Panc1 (cell line): Measurements from ENCODE around the gene MYPN. TPM values are rescaled to one million over a fixed set of nuclear protein-coding genes. Genes with fewer than 3 reads are reported as not detected.

Experiments
- ATAC-seq: fragments of 200-7000 bp; cut with Tn5 transposase; 2 replicates; pipeline ENCODE4 v1.9.1; 2020; ENCODE audit warnings: mild to moderate bottlenecking, moderate library complexity
- BruUV-seq: library from RNA; stranded (reverse); fragments of 400-500 nt; replicated peaks from 2 replicates; lab custom pipeline; 2021; lab: Mats Ljungman, UMichigan
- CTCF ChIA-PET: fragments of 300-600 bp; sonication (Branson Sonifier 250); formaldehyde crosslinking; loops from one replicate; lab custom pipeline; 2022; ENCODE audit warnings: antibody characterized with exemption; lab: Charles Lee
- POLR2A ChIA-PET: fragments of 300-600 bp; sonication (Branson Sonifier 250); formaldehyde crosslinking; loops from one replicate; lab custom pipeline; 2022; ENCODE audit warnings: antibody characterized with exemption; lab: Charles Lee
- DNase-seq: peaks from one replicate; pipeline ENCODE4 v3.0.0-alpha.2; 2010; ENCODE audit warnings: low read depth, low spot score
- H3K27ac ChIP-seq: 2 replicates; pipeline ENCODE4 v1.5.1; 2011; ENCODE audit warnings: mild to moderate bottlenecking, low read length, inconsistent platforms
- H3K27me3 ChIP-seq: fragments of 200-500 bp; sonication (Bioruptor generic); 2 replicates; pipeline ENCODE4 v1.6.0; 2014; ENCODE audit warnings: low read length, inconsistent platforms; ENCODE audit not compliant: control insufficient read depth, insufficient read depth
- H3K36me3 ChIP-seq: fragments of 200-500 bp; sonication (Bioruptor generic); 2 replicates; pipeline ENCODE4 v1.5.1; 2014; ENCODE audit warnings: inconsistent platforms, mild to moderate bottlenecking, low read length, moderate library complexity; ENCODE audit not compliant: control insufficient read depth, insufficient read depth
- H3K4me1 ChIP-seq: 2 replicates; pipeline ENCODE4 v1.5.1; 2011; ENCODE audit warnings: inconsistent platforms, mild to moderate bottlenecking, low read length, moderate library complexity; ENCODE audit not compliant: control insufficient read depth, insufficient read depth
- H3K4me3 ChIP-seq, 2 experiments: 2 replicates each; pipeline ENCODE4 v1.5.1; 2011 to 2012; ENCODE audit warnings: low read depth in 2 of 2, low read length in 2 of 2, mild to moderate bottlenecking in 2 of 2, inconsistent platforms in 1 of 2, moderate library complexity in 1 of 2
- H3K9me3 ChIP-seq: fragments of 200-500 bp; sonication (Bioruptor generic); 2 replicates; pipeline ENCODE4 v1.5.1; 2014; ENCODE audit warnings: low read depth, mild to moderate bottlenecking, inconsistent platforms, low read length, moderate library complexity; ENCODE audit not compliant: control insufficient read depth, insufficient read depth
- CTCF ChIP-seq: fragments of 450-650 bp; IDR thresholded peaks from 2 replicates; pipeline ENCODE4 v1.5.1; 2017; ENCODE audit warnings: mild to moderate bottlenecking
- POLR2AphosphoS5 ChIP-seq: IDR thresholded peaks from 2 replicates; pipeline ENCODE4 v1.6.1; 2012; ENCODE audit warnings: mild to moderate bottlenecking, low read depth, low read length, moderate library complexity
- REST ChIP-seq, 2 experiments: IDR thresholded peaks; 2 replicates each; pipeline ENCODE4 v1.6.1; 2011 to 2012; ENCODE audit warnings: low read depth in 2 of 2, control low read depth in 1 of 2, low read length in 1 of 2, mild to moderate bottlenecking in 1 of 2, moderate library complexity in 1 of 2; ENCODE audit not compliant: insufficient read depth in 1 of 2
- SIN3A ChIP-seq: IDR thresholded peaks from 2 replicates; pipeline ENCODE4 v1.6.1; 2012; ENCODE audit warnings: low read depth, mild to moderate bottlenecking, low read length, moderate library complexity, borderline replicate concordance; ENCODE audit not compliant: insufficient read depth
- TCF7L2 ChIP-seq: IDR thresholded peaks from 2 replicates; pipeline ENCODE4 v1.6.1; 2011; ENCODE audit warnings: mild to moderate bottlenecking, low read depth, low read length, inconsistent platforms
- in situ Hi-C: cut with HindIII; loops from 2 replicates; pipeline ENCODE4 v1.10.0; 2016; ENCODE audit warnings: low sequenced_read_pairs, low pct_unique_long_range_greater_than_20kb
- intact Hi-C: fragments of 100-400 bp; cut with micrococcal nuclease; formaldehyde crosslinking; loops from one replicate; pipeline ENCODE4 v1.10.0; 2022; ENCODE audit not compliant: unreplicated experiment
- total RNA-seq: library from RNA; stranded (reverse); gene quantifications from one replicate; pipeline ENCODE4 v1.2.1, GENCODE V29; 2021; ENCODE audit not compliant: unreplicated experiment

The MYPN gene
- total RNA-seq, 1 experiment from 2014 or later, result 39.1 TPM

DNA sequence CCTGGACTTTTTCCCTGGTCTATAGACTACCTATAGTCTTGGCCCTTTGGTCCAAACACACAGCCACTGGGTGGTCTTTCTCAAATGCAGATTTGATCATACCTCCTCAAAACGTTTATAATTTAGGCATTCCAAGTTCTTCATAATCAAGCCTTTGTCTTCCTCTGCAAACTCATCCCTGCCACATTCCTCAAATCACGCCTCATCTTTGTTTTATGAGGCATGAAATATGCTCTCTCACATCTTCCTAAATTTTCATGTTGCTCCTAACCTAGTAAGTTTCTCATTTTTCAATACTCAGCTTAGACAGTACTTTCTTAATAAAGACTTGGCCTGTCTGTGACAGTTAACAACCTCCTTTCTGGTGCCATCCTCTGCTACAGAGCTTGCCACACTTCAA is 23.3 kb upstream of the MYPN start:
- ATAC-seq, result peak; percentile 42
- H3K4me1 ChIP-seq, result peaks cover 70% of the 10 kb centered on the region
- H3K27me3 ChIP-seq, result no peaks in the 10 kb centered on the region
- ChIA-PET CTCF (no interaction called here), POLR2A (interaction anchor here (0.5 to 0.8 kb wide), 2 partner anchors 48 to 194 kb away, joined by 3 read pairs; no protein-coding TSS in a partner anchor)
- H3K9me3 ChIP-seq, result no peaks in the 10 kb centered on the region
- in situ Hi-C loops, result no loop called here
- TF ChIP-seq SIN3A, result no peak
- TF ChIP-seq POLR2AphosphoS5, result no peak
- no peak for TF ChIP-seq REST (IDR thresholded peaks at IDR 0.05; ENCODE audit: insufficient read depth in 1 of 2, low read depth in 2 of 2, low read length in 1 of 2)
- no peak for TF ChIP-seq TCF7L2
- TF ChIP-seq CTCF, result no peak
- no peak overlapping the region for H3K4me3 ChIP-seq
- BruUV-seq, result no TSS peak
- peak overlapping the region; percentile 100 for H3K27ac ChIP-seq
- intact Hi-C loops, result loop anchor here (10.0 kb wide), 1 partner anchor 219 kb away; no protein-coding TSS in a partner anchor
- H3K36me3 ChIP-seq, result no peaks in the 10 kb centered on the region
- DNase-seq, result no peak

GRCh38 chr10:68086910-68087684 is 22.2 kb upstream of the MYPN start:
- DNase-seq, result no peak
- Histone ChIP-seq H3K27me3 (no peaks in the 10 kb centered on the region), H3K4me1 (peaks cover 68% of the 10 kb centered on the region), H3K36me3 (no peaks in the 10 kb centered on the region), H3K9me3 (no peaks in the 10 kb centered on the region), H3K27ac (peak overlapping the region; percentile 100), H3K4me3 (no peak overlapping the region)
- ATAC-seq, result no peak
- CTCF ChIA-PET, result no interaction called here
- TF ChIP-seq TCF7L2, result peak; percentile 27; the same call in 1 of the 2 replicates
- TF ChIP-seq POLR2AphosphoS5, result no peak
- BruUV-seq, result no TSS peak
- POLR2A ChIA-PET, result no interaction called here
- intact Hi-C loops (loop anchor here (10.0 kb wide), 1 partner anchor 218 kb away; no protein-coding TSS in a partner anchor), in situ Hi-C loops (no loop called here)
